HepG2 (cell line): Measurements from ENCODE around the gene ITIH2. TPM values are rescaled to one million over a fixed set of nuclear protein-coding genes. Genes with fewer than 3 reads are reported as not detected.

Source experiments
- FOXJ3 ChIP-seq: sonication (generic); formaldehyde crosslinking; IDR thresholded peaks from 2 replicates; pipeline ENCODE4 v1.4.0; 2020; ENCODE audit warnings: missing genetic modification reagents, mild to moderate bottlenecking, borderline replicate concordance
- HCFC1 ChIP-seq: fragments of 150-350 bp; IDR thresholded peaks from 2 replicates; pipeline ENCODE4 v1.6.1; 2014; ENCODE audit warnings: low read depth, low read length
- HES4 ChIP-seq: sonication (generic); formaldehyde crosslinking; IDR thresholded peaks from 2 replicates; pipeline ENCODE4 v1.9.0; 2021; ENCODE audit warnings: mild to moderate bottlenecking, missing genetic modification reagents, borderline replicate concordance
- ISX ChIP-seq: sonication (generic); formaldehyde crosslinking; conservative IDR thresholded peaks from 2 replicates; pipeline ENCODE4 v1.5.0; 2020; ENCODE audit warnings: missing genetic modification reagents
- MTA1 ChIP-seq: sonication (generic); formaldehyde crosslinking; IDR thresholded peaks from 2 replicates; pipeline ENCODE4 v1.4.0; 2020; ENCODE audit warnings: missing genetic modification reagents, mild to moderate bottlenecking, borderline replicate concordance
- MTF2 ChIP-seq: sonication (generic); formaldehyde crosslinking; IDR thresholded peaks from 2 replicates; pipeline ENCODE4 v1.5.0; 2020; ENCODE audit warnings: missing genetic modification reagents, borderline replicate concordance
- NBN ChIP-seq: fragments of 450-650 bp; conservative IDR thresholded peaks from 2 replicates; pipeline ENCODE4 v1.6.1; 2017
- NPAS2 ChIP-seq: sonication (generic); formaldehyde crosslinking; IDR thresholded peaks from 2 replicates; pipeline ENCODE4 v1.8.0; 2022; ENCODE audit warnings: mild to moderate bottlenecking, missing genetic modification reagents, borderline replicate concordance
- NRL ChIP-seq: sonication (generic); formaldehyde crosslinking; IDR thresholded peaks from 2 replicates; pipeline ENCODE4 v1.5.0; 2020; ENCODE audit warnings: missing genetic modification reagents, mild to moderate bottlenecking, moderate library complexity, borderline replicate concordance
- PHF20 ChIP-seq: sonication (generic); formaldehyde crosslinking; IDR thresholded peaks from 2 replicates; pipeline ENCODE4 v1.5.0; 2020; ENCODE audit warnings: mild to moderate bottlenecking, missing genetic modification reagents
- POGZ ChIP-seq: sonication (generic); formaldehyde crosslinking; IDR thresholded peaks from 2 replicates; pipeline ENCODE4 v1.4.0; 2020; ENCODE audit warnings: mild to moderate bottlenecking, missing genetic modification reagents
- SPEN ChIP-seq: sonication (generic); formaldehyde crosslinking; IDR thresholded peaks from 2 replicates; pipeline ENCODE4 v1.5.1; 2020; ENCODE audit warnings: low read depth, mild to moderate bottlenecking, missing genetic modification reagents
- TAF1 ChIP-seq: sonication (generic); formaldehyde crosslinking; IDR thresholded peaks from 2 replicates; pipeline ENCODE4 v1.4.0; 2020; ENCODE audit warnings: missing genetic modification reagents
- TEAD3 ChIP-seq: optimal IDR thresholded peaks from 2 replicates; pipeline ENCODE3; 2016; ENCODE audit warnings: borderline replicate concordance
- ZFP36L2 ChIP-seq: sonication (generic); formaldehyde crosslinking; IDR thresholded peaks from 2 replicates; pipeline ENCODE4 v1.4.0; 2020; ENCODE audit warnings: missing genetic modification reagents
- ZFP41 ChIP-seq: sonication (generic); formaldehyde crosslinking; IDR thresholded peaks from 2 replicates; pipeline ENCODE4 v1.4.0; 2020; ENCODE audit warnings: mild to moderate bottlenecking, missing genetic modification reagents, borderline replicate concordance
- ZFX ChIP-seq: sonication (generic); formaldehyde crosslinking; IDR thresholded peaks from 2 replicates; pipeline ENCODE4 v1.4.0; 2020; ENCODE audit warnings: mild to moderate bottlenecking, low read depth, missing genetic modification reagents, moderate library complexity
- ZNF317 ChIP-seq: sonication (generic); formaldehyde crosslinking; IDR thresholded peaks from 2 replicates; pipeline ENCODE4 v1.5.0; 2020; ENCODE audit warnings: mild to moderate bottlenecking, missing genetic modification reagents
- ZNF460 ChIP-seq: sonication (generic); formaldehyde crosslinking; IDR thresholded peaks from 2 replicates; pipeline ENCODE4 v1.5.1; 2020; ENCODE audit warnings: missing genetic modification reagents, mild to moderate bottlenecking, borderline replicate concordance
- ZNF549 ChIP-seq: sonication (generic); formaldehyde crosslinking; IDR thresholded peaks from 2 replicates; pipeline ENCODE4 v1.5.0; 2020; ENCODE audit warnings: missing genetic modification reagents
- ZNF552 ChIP-seq: sonication (generic); formaldehyde crosslinking; IDR thresholded peaks from 2 replicates; pipeline ENCODE4 v1.9.0; 2022; ENCODE audit warnings: missing genetic modification reagents, mild to moderate bottlenecking, borderline replicate concordance
- ZNF672 ChIP-seq: sonication (generic); formaldehyde crosslinking; IDR thresholded peaks from 2 replicates; pipeline ENCODE4 v1.8.1; 2022; ENCODE audit warnings: missing genetic modification reagents
- ZSCAN12 ChIP-seq: sonication (generic); formaldehyde crosslinking; IDR thresholded peaks from 2 replicates; pipeline ENCODE4 v1.9.0; 2021; ENCODE audit warnings: mild to moderate bottlenecking, missing genetic modification reagents
- polyA plus RNA-seq, 8 experiments: library from polyadenylated mRNA; depleted of rRNA in 3 of 8; stranded (reverse) in 7 of 8; unstranded in 1 of 8; fragments of >200 nt; fragmentation: Illumina TruSeq in 4 of 8; extraction: Trizol in 4 of 8; gene quantifications; 2 replicates each; pipeline versions ENCODE4 v1.2.1 to v1.2.3, GENCODE V29; 2011 to 2016; ENCODE audit warnings: low read depth in 4 of 8, missing spikeins in 1 of 8, mixed read lengths in 1 of 8; ENCODE audit not compliant: insufficient read depth in 1 of 8
- total RNA-seq, 5 experiments: library from RNA; depleted of rRNA; stranded (reverse); fragments of >200 nt; fragmentation: Illumina TruSeq; extraction: Trizol; gene quantifications; 2 replicates each; pipeline ENCODE4 v1.2.3, GENCODE V29; 2016; ENCODE audit warnings: low read depth in 1 of 5
- TF ChIP-seq, protein P1 (sequence below): IDR thresholded peaks from 2 replicates; pipeline ENCODE4 v1.6.1; 2016
- TF ChIP-seq, protein P2 (sequence below): sonication (generic); formaldehyde crosslinking; IDR thresholded peaks from 2 replicates; pipeline ENCODE4 v1.5.1; 2020; ENCODE audit warnings: mild to moderate bottlenecking, moderate library complexity, missing genetic modification reagents
- TF ChIP-seq, protein P3 (sequence below): sonication (generic); formaldehyde crosslinking; IDR thresholded peaks from 2 replicates; pipeline ENCODE4 v1.4.0; 2020; ENCODE audit warnings: mild to moderate bottlenecking, missing genetic modification reagents
- TF ChIP-seq, protein P4 (sequence below): sonication (generic); formaldehyde crosslinking; IDR thresholded peaks from 2 replicates; pipeline ENCODE4 v1.4.0; 2020; ENCODE audit warnings: missing genetic modification reagents
- TF ChIP-seq, protein P5 (sequence below): sonication (generic); formaldehyde crosslinking; IDR thresholded peaks from 2 replicates; pipeline ENCODE4 v1.8.0; 2022; ENCODE audit warnings: missing genetic modification reagents, mild to moderate bottlenecking, inconsistent platforms, borderline replicate concordance

ITIH2 gene
- total and polyA plus RNA-seq, 2 of the 13 experiments (the other 11 are each of a cell fraction or from before 2014, with no cell fraction given), result 1,197 to 1,427 TPM

- TF ChIP-seq NPAS2 (CRISPR knock-in tag) (no peak), ZSCAN12 (CRISPR knock-in tag) (no peak), TAF1 (CRISPR knock-in tag) (peak; percentile 11; the same call in 1 of the 2 replicates), MTF2 (CRISPR knock-in tag) (no peak), ISX (CRISPR knock-in tag) (no peak), ZNF460 (CRISPR knock-in tag) (no peak), SPEN (CRISPR knock-in tag) (peak; percentile 36; the same call in 1 of the 2 replicates), ZNF317 (CRISPR knock-in tag) (no peak), PHF20 (CRISPR knock-in tag) (no peak), HES4 (CRISPR knock-in tag) (no peak), HCFC1 (no peak), TEAD3 (CRISPR knock-in tag) (peak; percentile 85), ZFP36L2 (CRISPR knock-in tag) (no peak), MTA1 (CRISPR knock-in tag) (no peak), POGZ (CRISPR knock-in tag) (peak; percentile 78), ZFP41 (CRISPR knock-in tag) (no peak), FOXJ3 (CRISPR knock-in tag) (peak; percentile 93; the same call in 1 of the 2 replicates), NRL (CRISPR knock-in tag) (no peak), ZNF549 (CRISPR knock-in tag) (no peak), ZNF552 (no peak), ZNF672 (CRISPR knock-in tag) (no peak), NBN (no peak), ZFX (CRISPR knock-in tag) (no peak)
- TF ChIP-seq, protein P1, sequence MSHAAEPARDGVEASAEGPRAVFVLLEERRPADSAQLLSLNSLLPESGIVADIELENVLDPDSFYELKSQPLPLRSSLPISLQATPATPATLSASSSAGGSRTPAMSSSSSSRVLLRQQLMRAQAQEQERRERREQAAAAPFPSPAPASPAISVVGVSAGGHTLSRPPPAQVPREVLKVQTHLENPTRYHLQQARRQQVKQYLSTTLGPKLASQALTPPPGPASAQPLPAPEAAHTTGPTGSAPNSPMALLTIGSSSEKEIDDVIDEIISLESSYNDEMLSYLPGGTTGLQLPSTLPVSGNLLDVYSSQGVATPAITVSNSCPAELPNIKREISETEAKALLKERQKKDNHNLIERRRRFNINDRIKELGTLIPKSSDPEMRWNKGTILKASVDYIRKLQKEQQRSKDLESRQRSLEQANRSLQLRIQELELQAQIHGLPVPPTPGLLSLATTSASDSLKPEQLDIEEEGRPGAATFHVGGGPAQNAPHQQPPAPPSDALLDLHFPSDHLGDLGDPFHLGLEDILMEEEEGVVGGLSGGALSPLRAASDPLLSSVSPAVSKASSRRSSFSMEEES, result peak; percentile 32; the same call in 1 of the 2 replicates
- TF ChIP-seq, protein P2, sequence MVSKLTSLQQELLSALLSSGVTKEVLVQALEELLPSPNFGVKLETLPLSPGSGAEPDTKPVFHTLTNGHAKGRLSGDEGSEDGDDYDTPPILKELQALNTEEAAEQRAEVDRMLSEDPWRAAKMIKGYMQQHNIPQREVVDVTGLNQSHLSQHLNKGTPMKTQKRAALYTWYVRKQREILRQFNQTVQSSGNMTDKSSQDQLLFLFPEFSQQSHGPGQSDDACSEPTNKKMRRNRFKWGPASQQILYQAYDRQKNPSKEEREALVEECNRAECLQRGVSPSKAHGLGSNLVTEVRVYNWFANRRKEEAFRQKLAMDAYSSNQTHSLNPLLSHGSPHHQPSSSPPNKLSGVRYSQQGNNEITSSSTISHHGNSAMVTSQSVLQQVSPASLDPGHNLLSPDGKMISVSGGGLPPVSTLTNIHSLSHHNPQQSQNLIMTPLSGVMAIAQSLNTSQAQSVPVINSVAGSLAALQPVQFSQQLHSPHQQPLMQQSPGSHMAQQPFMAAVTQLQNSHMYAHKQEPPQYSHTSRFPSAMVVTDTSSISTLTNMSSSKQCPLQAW (CRISPR knock-in tag), result peak; percentile 68
- TF ChIP-seq, protein P3, sequence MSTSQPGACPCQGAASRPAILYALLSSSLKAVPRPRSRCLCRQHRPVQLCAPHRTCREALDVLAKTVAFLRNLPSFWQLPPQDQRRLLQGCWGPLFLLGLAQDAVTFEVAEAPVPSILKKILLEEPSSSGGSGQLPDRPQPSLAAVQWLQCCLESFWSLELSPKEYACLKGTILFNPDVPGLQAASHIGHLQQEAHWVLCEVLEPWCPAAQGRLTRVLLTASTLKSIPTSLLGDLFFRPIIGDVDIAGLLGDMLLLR (CRISPR knock-in tag), result no peak
- TF ChIP-seq, protein P4, sequence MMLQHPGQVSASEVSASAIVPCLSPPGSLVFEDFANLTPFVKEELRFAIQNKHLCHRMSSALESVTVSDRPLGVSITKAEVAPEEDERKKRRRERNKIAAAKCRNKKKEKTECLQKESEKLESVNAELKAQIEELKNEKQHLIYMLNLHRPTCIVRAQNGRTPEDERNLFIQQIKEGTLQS, result peak; percentile 70
- TF ChIP-seq, protein P5, sequence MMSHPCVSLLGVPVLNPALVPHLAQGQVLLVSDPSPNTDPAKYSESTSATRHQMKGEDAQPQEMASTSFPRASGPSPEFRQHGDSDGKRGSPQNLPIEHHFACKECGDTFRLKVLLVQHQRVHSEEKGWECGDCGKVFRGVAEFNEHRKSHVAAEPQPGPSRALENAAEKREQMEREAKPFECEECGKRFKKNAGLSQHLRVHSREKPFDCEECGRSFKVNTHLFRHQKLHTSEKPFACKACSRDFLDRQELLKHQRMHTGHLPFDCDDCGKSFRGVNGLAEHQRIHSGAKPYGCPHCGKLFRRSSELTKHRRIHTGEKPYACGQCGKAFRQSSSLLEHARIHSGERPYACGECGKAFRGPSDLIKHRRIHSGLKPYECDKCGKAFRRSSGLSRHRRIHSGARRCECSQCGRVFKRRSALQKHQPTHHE (CRISPR knock-in tag), result no peak
Observed at GRCh38 chr10:7700577-7701125, 2.5 kb upstream of the ITIH2 start (continued).
